ENCODE results near the gene CXCL10. TPM values are rescaled to one million over a fixed set of nuclear protein-coding genes. Genes with fewer than 3 reads are reported as not detected.

CXCL10 gene
- total RNA-seq, 2 experiments from 2014 or later, result 0.75 to 0.82 TPM

Other genes with a start within 250 kb of the CXCL10 start
- gene PPEF2, start 121.0 kb downstream of the CXCL10 start, total RNA-seq, result under 1 TPM in 1 of 2 experiments, not detected in 1; 0.29 TPM
- 10 to 100 TPM; 29.3 to 40.6 TPM for gene NAAA, start 82.5 kb downstream of the CXCL10 start, total RNA-seq
- gene SDAD1, start 32.6 kb downstream of the CXCL10 start, total RNA-seq, result 10 to 100 TPM; 45.6 to 48.0 TPM
- gene CXCL9, start 16.0 kb downstream of the CXCL10 start, total RNA-seq, result under 1 TPM in 1 of 2 experiments, not detected in 1; 0.07 TPM
- under 1 TPM; 0.40 to 0.53 TPM for gene CXCL11, start 12.6 kb upstream of the CXCL10 start, total RNA-seq
- not detected for gene ART3, start 51.2 kb upstream of the CXCL10 start, total RNA-seq
- 10 to 100 TPM; 46.8 to 57.5 TPM for gene NUP54, start 124.9 kb upstream of the CXCL10 start, total RNA-seq
- gene SCARB2, start 190.3 kb upstream of the CXCL10 start, total RNA-seq, result 10 to 100 TPM in 1 of 2 experiments, 1 to 10 TPM in 1; 8.9 to 15.6 TPM
- under 1 TPM in 1 of 2 experiments, not detected in 1; 0.18 TPM for gene FAM47E, start 228.2 kb upstream of the CXCL10 start, total RNA-seq